ENCODE measurements around the gene TFCP2L1. TPM values are rescaled to one million over a fixed set of nuclear protein-coding genes. Genes with fewer than 3 reads are reported as not detected.

TFCP2L1 gene
- total and polyA plus RNA-seq, 2 donors (not counting 1 experiment from before 2014, with no cell fraction given) = not detected

GRCh38 chr2:121295911-121296650 is 11.1 kb upstream of the TFCP2L1 start:
- no peak for DNase-seq (ENCODE audit: low read depth in 2 of 2)
- no peak for TF ChIP-seq EZH2 (IDR thresholded peaks at IDR 0.05; ENCODE audit: low read length, missing control alignments)
- TF ChIP-seq CTCF (conservative IDR thresholded peaks at IDR 0.05 in 1 of 2, IDR thresholded peaks at IDR 0.05 in 1 of 2; ENCODE audit: low read depth in 1 of 2, low read length in 2 of 2) = no peak
- peaks cover 2% of the 10 kb centered on the region for H3K27me3 ChIP-seq (ENCODE audit: control insufficient read depth, insufficient read depth, low read length)
- H3K36me3 ChIP-seq (ENCODE audit: control insufficient read depth, insufficient read depth, low read length) = no peaks in the 10 kb centered on the region
- no peak overlapping the region for H2AFZ ChIP-seq (ENCODE audit: low read length)
- no peaks in the 10 kb centered on the region for H3K79me2 ChIP-seq (ENCODE audit: control insufficient read depth, insufficient read depth, low read length)
- H3K4me3 ChIP-seq (replicated peaks in 1 of 4; ENCODE audit: control extremely low read depth in 1 of 4, insufficient read depth in 1 of 4, low read depth in 3 of 4, low read length in 4 of 4) = no peak overlapping the region
- no peak overlapping the region for H3K27ac ChIP-seq (ENCODE audit: insufficient read depth, low read length)
- H3K4me2 ChIP-seq (ENCODE audit: extremely low read depth, insufficient read depth, low read length) = no peak overlapping the region
- H3K9ac ChIP-seq (ENCODE audit: insufficient read depth, low read length) = no peak overlapping the region
- no peaks in the 10 kb centered on the region for H3K9me3 ChIP-seq (ENCODE audit: control insufficient read depth, insufficient read depth, low read depth, low read length)
- H3K4me1 ChIP-seq (ENCODE audit: control insufficient read depth, extremely low read depth, insufficient read depth, low read length) = no peaks in the 10 kb centered on the region
- H4K20me1 ChIP-seq (ENCODE audit: control insufficient read depth, extremely low read depth, insufficient read depth, low read length) = no peaks in the 10 kb centered on the region

GRCh38 chr2:121294881-121295840 is 10.2 kb upstream of the TFCP2L1 start:
- H3K27me3 ChIP-seq (ENCODE audit: control insufficient read depth, insufficient read depth, low read length) = peaks cover 2% of the 10 kb centered on the region
- H4K20me1 ChIP-seq (ENCODE audit: control insufficient read depth, extremely low read depth, insufficient read depth, low read length) = no peaks in the 10 kb centered on the region
- H3K4me1 ChIP-seq (ENCODE audit: control insufficient read depth, extremely low read depth, insufficient read depth, low read length) = no peaks in the 10 kb centered on the region
- TF ChIP-seq EZH2 (IDR thresholded peaks at IDR 0.05; ENCODE audit: low read length, missing control alignments) = no peak
- no peak for TF ChIP-seq CTCF (conservative IDR thresholded peaks at IDR 0.05 in 1 of 2, IDR thresholded peaks at IDR 0.05 in 1 of 2; ENCODE audit: low read depth in 1 of 2, low read length in 2 of 2)
- H2AFZ ChIP-seq (ENCODE audit: low read length) = no peak overlapping the region
- no peaks in the 10 kb centered on the region for H3K36me3 ChIP-seq (ENCODE audit: control insufficient read depth, insufficient read depth, low read length)
- no peak overlapping the region for H3K4me3 ChIP-seq (replicated peaks in 1 of 4; ENCODE audit: control extremely low read depth in 1 of 4, insufficient read depth in 1 of 4, low read depth in 3 of 4, low read length in 4 of 4)
- H3K9ac ChIP-seq (ENCODE audit: insufficient read depth, low read length) = no peak overlapping the region
- no peak overlapping the region for H3K4me2 ChIP-seq (ENCODE audit: extremely low read depth, insufficient read depth, low read length)
- no peaks in the 10 kb centered on the region for H3K79me2 ChIP-seq (ENCODE audit: control insufficient read depth, insufficient read depth, low read length)
- DNase-seq (ENCODE audit: low read depth in 2 of 2) = no peak
- no peak overlapping the region for H3K27ac ChIP-seq (ENCODE audit: insufficient read depth, low read length)
- H3K9me3 ChIP-seq (ENCODE audit: control insufficient read depth, insufficient read depth, low read depth, low read length) = no peaks in the 10 kb centered on the region

Measured in fibroblast of lung (primary cell).